Measurements from ENCODE around the gene CTF1. TPM values are rescaled to one million over a fixed set of nuclear protein-coding genes. Genes with fewer than 3 reads are reported as not detected.

CTF1 gene
- total and polyA plus RNA-seq, 8 donors = 1.6 to 3.2 (median 1.9) TPM

DNA sequence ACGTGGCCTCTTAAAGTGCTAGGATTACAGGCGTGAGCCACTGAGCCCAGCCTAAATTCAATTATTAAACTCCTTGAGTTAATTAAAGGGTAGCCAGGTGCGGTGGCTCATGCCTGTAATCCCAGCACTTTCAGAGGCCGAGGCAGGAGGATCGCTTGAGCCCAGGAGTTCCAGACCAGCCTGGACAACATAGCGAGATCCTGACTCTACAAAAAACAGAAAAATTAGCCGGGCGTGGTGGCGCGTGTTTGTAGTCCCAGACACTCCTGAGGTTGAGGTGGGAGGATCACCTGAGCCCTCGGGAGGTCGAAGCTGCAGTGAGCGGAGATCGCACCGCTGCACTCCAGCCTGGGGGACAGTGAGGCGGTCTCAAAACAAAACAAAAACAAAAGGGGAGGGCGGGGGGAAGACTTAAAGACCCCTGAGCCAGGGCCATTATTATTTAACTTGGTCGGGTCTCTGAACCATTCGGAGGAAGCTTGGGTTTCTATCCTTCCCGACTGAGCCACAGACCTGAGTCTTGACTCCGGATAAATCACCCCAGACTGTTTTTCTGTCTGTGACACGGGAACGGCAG lies 22.1 kb upstream of the CTF1 start:
- Histone ChIP-seq H3K27ac (peak overlapping the region; percentile 82 to 90 (median 86)), H3K4me3 (peak overlapping the region; percentile 69 to 88 (median 80)), H3K4me1 (peaks cover 4 to 9% (median 6%) of the 10 kb centered on the region in 3 donors), H3K36me3 (no peaks in the 10 kb centered on the region), H3K9me3 (no peaks in the 10 kb centered on the region), H3K27me3 (no peaks in the 10 kb centered on the region)
- intact Hi-C loops (cut with DNase I) = loop anchor here in 1 of 3 donors (10.0 kb wide), 1 partner anchor 110 kb away; the partner anchor contains the start of genes CFAP119 and RNF40
- FAIRE-seq (no peak), DNase-seq (no peak), ATAC-seq (no peak)
- WGBS, 2 donors = 19 to 21% methylated on average over 23 of the region's 23 CpGs
- TF ChIP-seq, protein P1, sequence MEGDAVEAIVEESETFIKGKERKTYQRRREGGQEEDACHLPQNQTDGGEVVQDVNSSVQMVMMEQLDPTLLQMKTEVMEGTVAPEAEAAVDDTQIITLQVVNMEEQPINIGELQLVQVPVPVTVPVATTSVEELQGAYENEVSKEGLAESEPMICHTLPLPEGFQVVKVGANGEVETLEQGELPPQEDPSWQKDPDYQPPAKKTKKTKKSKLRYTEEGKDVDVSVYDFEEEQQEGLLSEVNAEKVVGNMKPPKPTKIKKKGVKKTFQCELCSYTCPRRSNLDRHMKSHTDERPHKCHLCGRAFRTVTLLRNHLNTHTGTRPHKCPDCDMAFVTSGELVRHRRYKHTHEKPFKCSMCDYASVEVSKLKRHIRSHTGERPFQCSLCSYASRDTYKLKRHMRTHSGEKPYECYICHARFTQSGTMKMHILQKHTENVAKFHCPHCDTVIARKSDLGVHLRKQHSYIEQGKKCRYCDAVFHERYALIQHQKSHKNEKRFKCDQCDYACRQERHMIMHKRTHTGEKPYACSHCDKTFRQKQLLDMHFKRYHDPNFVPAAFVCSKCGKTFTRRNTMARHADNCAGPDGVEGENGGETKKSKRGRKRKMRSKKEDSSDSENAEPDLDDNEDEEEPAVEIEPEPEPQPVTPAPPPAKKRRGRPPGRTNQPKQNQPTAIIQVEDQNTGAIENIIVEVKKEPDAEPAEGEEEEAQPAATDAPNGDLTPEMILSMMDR (IDR thresholded peaks at IDR 0.05) = no peak

DNA sequence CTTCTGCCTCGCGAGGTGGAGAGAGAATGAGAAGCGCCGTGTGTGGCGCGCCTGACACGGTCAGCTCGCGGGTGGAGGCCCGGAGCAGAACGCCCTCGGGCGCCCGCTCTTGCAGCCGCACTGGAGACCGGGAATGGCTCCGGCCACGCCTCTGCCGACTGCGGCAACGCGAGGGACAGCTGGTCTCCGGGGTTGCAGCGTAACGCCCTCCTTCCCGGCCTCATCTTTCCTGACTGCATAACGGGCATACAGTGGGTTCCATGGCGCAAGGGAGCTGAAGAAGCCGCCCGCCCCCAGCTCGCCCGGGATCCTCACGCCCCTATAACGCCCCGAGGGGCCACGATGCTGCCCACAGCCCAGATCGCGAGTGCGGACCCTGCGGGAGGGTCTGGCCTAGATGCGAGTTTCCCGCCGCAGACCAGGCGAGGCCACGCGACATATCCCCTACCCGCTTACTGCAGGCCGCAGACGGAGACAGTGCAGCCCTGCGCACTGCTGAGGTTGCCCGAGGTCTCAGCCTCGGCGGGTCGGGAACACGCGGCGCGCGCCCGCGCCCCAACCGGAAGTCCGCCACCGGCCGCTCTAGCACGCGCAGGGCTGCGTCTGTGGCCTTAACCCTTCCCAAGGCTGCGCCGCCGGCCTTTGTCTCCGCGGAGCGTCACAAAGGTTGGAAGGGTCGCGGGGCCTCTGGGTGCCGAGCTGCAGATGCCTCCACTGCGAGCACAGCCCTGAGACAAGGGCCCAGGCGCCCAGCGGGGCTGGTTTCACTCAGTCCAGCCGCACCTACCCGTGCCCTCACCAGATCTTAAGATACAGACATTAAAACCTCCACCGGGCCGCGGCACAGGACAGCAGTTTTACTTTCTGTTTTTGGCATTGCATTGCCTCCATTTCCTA lies 21.3 kb upstream of the CTF1 start:
- TF ChIP-seq, protein P1 (IDR thresholded peaks at IDR 0.05) = no peak
- DNase-seq (peak; percentile 86 to 96 (median 88)), FAIRE-seq (no peak), ATAC-seq (peak; percentile 98 to 100 (median 98))
- Histone ChIP-seq H3K27ac (peak overlapping the region; percentile 82 to 90 (median 86)), H3K4me3 (peak overlapping the region; percentile 69 to 88 (median 80)), H3K27me3 (no peaks in the 10 kb centered on the region), H3K4me1 (peaks cover 4 to 9% (median 6%) of the 10 kb centered on the region in 3 donors), H3K36me3 (no peaks in the 10 kb centered on the region), H3K9me3 (no peaks in the 10 kb centered on the region)
- intact Hi-C loops (cut with DNase I) = loop anchor here in 1 of 3 donors (10.0 kb wide), 1 partner anchor 110 kb away; the partner anchor contains the start of genes CFAP119 and RNF40
- WGBS, 2 donors = 0 to 1% methylated on average over 67 to 85 of the region's 85 CpGs

DNA sequence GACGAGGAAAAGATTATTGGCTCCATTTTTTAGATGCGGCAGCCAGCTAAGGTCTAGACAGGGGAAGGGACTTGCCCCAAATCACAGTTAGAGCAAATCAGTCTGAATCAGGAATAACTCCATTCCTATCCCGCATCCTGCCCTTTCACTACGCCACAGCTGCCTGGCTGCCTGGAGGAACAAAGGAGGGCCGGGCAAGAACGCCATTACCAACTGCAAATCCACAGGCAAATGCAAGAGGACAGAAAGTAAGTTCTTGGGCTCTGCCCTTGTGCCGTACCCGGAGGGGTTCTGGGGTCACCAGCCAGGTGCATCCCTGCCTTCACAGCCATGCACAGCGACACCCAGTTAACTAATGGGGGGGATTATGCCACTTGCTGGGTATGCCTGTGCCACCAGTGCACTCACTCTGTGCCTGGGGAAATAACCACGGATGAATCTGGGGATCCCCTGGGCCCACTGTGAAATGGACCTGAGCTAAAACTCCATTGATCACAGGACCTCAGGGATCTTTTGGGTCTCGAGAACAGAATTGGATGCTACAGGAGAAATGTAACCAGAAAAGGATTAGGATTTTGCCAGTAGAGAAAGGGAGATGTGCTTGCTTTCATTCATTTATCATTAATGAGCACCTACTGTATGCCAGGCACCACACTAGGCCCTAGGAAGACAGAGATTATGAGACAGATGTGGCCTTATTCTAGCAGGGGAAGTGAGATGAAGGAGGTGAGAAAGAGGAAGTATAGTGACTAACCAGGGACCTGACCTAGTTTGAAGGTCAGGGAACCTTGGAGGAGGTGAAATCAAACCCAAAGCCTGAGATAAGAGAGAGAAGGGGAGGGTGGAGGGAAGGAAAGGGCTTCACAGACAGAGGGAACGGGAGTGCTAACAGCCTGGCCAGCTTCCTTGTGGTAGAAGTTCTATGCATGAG lies 20.3 kb upstream of the CTF1 start:
- TF ChIP-seq, protein P1 (IDR thresholded peaks at IDR 0.05) = no peak
- WGBS, 2 donors = 11 to 16% methylated on average over 12 of the region's 12 CpGs
- peak in 1 of 6 donors; percentile 56 for DNase-seq
- no peak for FAIRE-seq
- Histone ChIP-seq H3K9me3 (no peaks in the 10 kb centered on the region), H3K27ac (peak overlapping the region; percentile 82 to 90 (median 86)), H3K4me3 (peak overlapping the region; percentile 69 to 88 (median 80)), H3K27me3 (no peaks in the 10 kb centered on the region), H3K4me1 (peaks cover 4 to 9% (median 6%) of the 10 kb centered on the region in 3 donors), H3K36me3 (no peaks in the 10 kb centered on the region)
- intact Hi-C loops (cut with DNase I) = loop anchor here in 1 of 3 donors (10.0 kb wide), 1 partner anchor 111 kb away; the partner anchor contains the start of genes CFAP119 and RNF40
- ATAC-seq = peak in 3 of 4 donors; percentile 2 to 8 (median 2)

DNA sequence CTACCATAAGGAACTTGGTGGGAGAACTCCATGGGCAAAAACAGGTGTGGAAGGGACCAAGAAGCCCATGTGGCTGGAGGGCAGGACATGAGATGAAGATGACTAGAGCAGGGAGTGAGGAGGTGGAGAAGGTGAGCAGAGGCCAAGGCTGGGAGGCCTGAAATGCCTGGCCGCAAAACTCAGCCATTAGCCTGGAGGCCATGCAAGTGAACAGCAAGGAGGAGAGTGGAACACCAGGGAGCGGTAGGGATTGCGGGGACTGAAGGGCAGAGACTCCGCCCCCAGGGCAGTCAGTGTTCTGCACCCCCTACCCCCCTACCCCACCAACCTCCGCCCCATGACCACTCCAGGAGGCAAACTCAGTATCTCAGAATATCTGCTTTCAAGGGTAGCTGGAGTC lies 19.5 kb upstream of the CTF1 start:
- Histone ChIP-seq H3K4me1 (peaks cover 4 to 9% (median 6%) of the 10 kb centered on the region in 3 donors), H3K36me3 (no peaks in the 10 kb centered on the region), H3K27me3 (no peaks in the 10 kb centered on the region), H3K4me3 (peak overlapping the region in 1 of 4 donors; percentile 69), H3K27ac (peak overlapping the region in 3 of 4 donors; percentile 85 to 90 (median 87)), H3K9me3 (no peaks in the 10 kb centered on the region)
- no peak for DNase-seq
- TF ChIP-seq, protein P1 (IDR thresholded peaks at IDR 0.05) = no peak
- 78 to 84% methylated on average over 5 of the region's 5 CpGs for WGBS, 2 donors
- intact Hi-C loops (cut with DNase I) = loop anchor here in 1 of 3 donors (10.0 kb wide), 1 partner anchor 112 kb away; the partner anchor contains the start of genes CFAP119 and RNF40
- ATAC-seq = no peak
- FAIRE-seq = no peak
